Liver (tissue), 9 donors: ENCODE measurements around the gene SAMD4A. TPM values are rescaled to one million over a fixed set of nuclear protein-coding genes. Genes with fewer than 3 reads are reported as not detected.

Source experiments
- DNase-seq: peaks from one replicate; pipeline ENCODE4 v3.0.0-alpha.2; 2017; ENCODE audit warnings: low spot score
- H3K27ac ChIP-seq, 2 donors: one replicate each; pipeline ENCODE4 v1.7.0; 2013; ENCODE audit warnings: inconsistent platforms in 2 of 2, low read length in 2 of 2, control low read depth in 1 of 2, low read depth in 1 of 2, mild to moderate bottlenecking in 1 of 2
- H3K27me3 ChIP-seq, 4 donors: one replicate each; pipeline versions ENCODE4 v1.6.1 to v1.7.0; 2013; ENCODE audit warnings: low read length in 3 of 4, inconsistent platforms in 1 of 4, mild to moderate bottlenecking in 1 of 4, moderate library complexity in 1 of 4; ENCODE audit not compliant: control insufficient read depth in 4 of 4, insufficient read depth in 4 of 4
- H3K36me3 ChIP-seq, 4 donors: one replicate each; pipeline versions ENCODE4 v1.6.1 to v1.7.0; 2013; ENCODE audit warnings: low read length in 3 of 4, mild to moderate bottlenecking in 3 of 4, low read depth in 1 of 4, moderate library complexity in 1 of 4; ENCODE audit not compliant: control insufficient read depth in 4 of 4, insufficient read depth in 3 of 4
- H3K4me1 ChIP-seq, 4 donors: one replicate each; pipeline versions ENCODE4 v1.6.1 to v1.7.0; 2013; ENCODE audit warnings: low read length in 3 of 4, mild to moderate bottlenecking in 3 of 4, moderate library complexity in 1 of 4; ENCODE audit not compliant: control insufficient read depth in 4 of 4, insufficient read depth in 4 of 4
- H3K4me3 ChIP-seq, 3 donors: one replicate each; pipeline versions ENCODE4 v1.6.1 to v1.7.0; 2013; ENCODE audit warnings: low read length in 3 of 3, control low read depth in 1 of 3, low read depth in 1 of 3, mild to moderate bottlenecking in 1 of 3
- H3K9ac ChIP-seq, 2 donors: one replicate each; pipeline ENCODE4 v1.7.0; 2013; ENCODE audit warnings: low read length in 2 of 2, mild to moderate bottlenecking in 2 of 2, moderate library complexity in 2 of 2, control low read depth in 1 of 2, low read depth in 1 of 2
- H3K9me3 ChIP-seq, 4 donors: one replicate each; pipeline versions ENCODE4 v1.6.1 to v1.7.0; 2013; ENCODE audit warnings: low read length in 3 of 4; ENCODE audit not compliant: control insufficient read depth in 4 of 4
- EGR1 ChIP-seq, 2 donors: IDR thresholded peaks; 2 replicates each; pipeline ENCODE4 v1.6.1; 2016 to 2018; ENCODE audit warnings: antibody characterized with exemption in 2 of 2, low read depth in 2 of 2
- FOXA1 ChIP-seq: IDR thresholded peaks from 2 replicates; pipeline ENCODE4 v1.6.1; 2016; ENCODE audit warnings: antibody characterized with exemption
- FOXA2 ChIP-seq: IDR thresholded peaks from 2 replicates; pipeline ENCODE4 v1.6.1; 2016; ENCODE audit warnings: antibody characterized with exemption
- GABPA ChIP-seq, 2 donors: IDR thresholded peaks in 1 of 2; conservative IDR thresholded peaks in 1 of 2; 2 replicates each; pipeline ENCODE4 v1.6.1; 2016; ENCODE audit warnings: antibody characterized with exemption in 2 of 2, mild to moderate bottlenecking in 1 of 2, moderate library complexity in 1 of 2
- HNF4A ChIP-seq, 2 donors: conservative IDR thresholded peaks; 2 replicates each; pipeline ENCODE4 v1.6.1; 2016; ENCODE audit warnings: antibody characterized with exemption in 2 of 2, mild to moderate bottlenecking in 2 of 2
- HNF4G ChIP-seq: IDR thresholded peaks from 2 replicates; pipeline ENCODE4 v1.6.1; 2016; ENCODE audit warnings: antibody characterized with exemption
- JUND ChIP-seq, 2 donors: IDR thresholded peaks; 2 replicates each; pipeline ENCODE4 v1.6.1; 2016; ENCODE audit warnings: antibody characterized with exemption in 2 of 2
- NR2F2 ChIP-seq: IDR thresholded peaks from 2 replicates; pipeline ENCODE4 v1.6.1; 2016; ENCODE audit warnings: antibody characterized with exemption
- RAD21 ChIP-seq, 2 donors: IDR thresholded peaks; 2 replicates each; pipeline ENCODE4 v1.6.1; 2016; ENCODE audit warnings: antibody characterized with exemption in 2 of 2, mild to moderate bottlenecking in 2 of 2
- RXRA ChIP-seq, 2 donors: IDR thresholded peaks; 2 replicates each; pipeline ENCODE4 v1.6.1; 2017 to 2018; ENCODE audit warnings: antibody characterized with exemption in 2 of 2, mild to moderate bottlenecking in 1 of 2
- SP1 ChIP-seq: IDR thresholded peaks from 2 replicates; pipeline ENCODE4 v1.6.1; 2018; ENCODE audit warnings: antibody characterized with exemption, mild to moderate bottlenecking
- TAF1 ChIP-seq: conservative IDR thresholded peaks from 2 replicates; pipeline ENCODE4 v1.6.1; 2016; ENCODE audit warnings: antibody characterized with exemption, mild to moderate bottlenecking
- YY1 ChIP-seq: IDR thresholded peaks from 2 replicates; pipeline ENCODE4 v1.6.1; 2016; ENCODE audit warnings: antibody characterized with exemption, mild to moderate bottlenecking
- WGBS: extraction: QIAGEN DNeasy Blood & Tissue Kit; methylation state at CpG from one replicate; pipeline ENCODE4 v1.1.7; 2013; 5-methylcytosine and 5-hydroxymethylcytosine counted together
- polyA plus RNA-seq, 2 donors: library from polyadenylated mRNA; stranded (reverse) in 1 of 2; unstranded in 1 of 2; fragments of 200-250 nt in 1 of 2; fragments of >200 nt in 1 of 2; fragmentation: Nextera tagmentation in 1 of 2; extraction: Ambion mirVana in 1 of 2; gene quantifications; one replicate each; pipeline versions ENCODE4 v1.2.1 to v1.2.3, GENCODE V29; 2013 to 2015
- total RNA-seq, 2 donors: library from RNA; depleted of rRNA; stranded (reverse); fragments of >200 nt; gene quantifications; one replicate each; pipeline ENCODE4 v1.2.3, GENCODE V29; 2014
- TF ChIP-seq, protein P1 (sequence below): fragments of 150-350 bp; IDR thresholded peaks from 2 replicates; pipeline ENCODE4 v1.5.1; 2017; ENCODE audit warnings: improper control_type of control experiment, low read depth, low read length; ENCODE audit not compliant: missing input control
- TF ChIP-seq, protein P2 (sequence below): IDR thresholded peaks from 2 replicates; pipeline ENCODE4 v1.6.1; 2016; ENCODE audit warnings: antibody characterized with exemption
- TF ChIP-seq, protein P3 (sequence below): IDR thresholded peaks from 2 replicates; pipeline ENCODE4 v1.6.1; 2016; ENCODE audit warnings: antibody characterized with exemption, mild to moderate bottlenecking
- TF ChIP-seq, protein P4 (sequence below): IDR thresholded peaks from 2 replicates; pipeline ENCODE4 v1.6.1; 2016; ENCODE audit warnings: antibody characterized with exemption
- TF ChIP-seq, protein P5 (sequence below): IDR thresholded peaks from 2 replicates; pipeline ENCODE4 v1.6.1; 2016; ENCODE audit warnings: antibody characterized with exemption
- donor health status: healthy.
- donor health status: healthy.
- donor health status: healthy.
- donor health status: healthy.
- donor health status: healthy.

SAMD4A gene
- total and polyA plus RNA-seq, 4 donors = 4.3 to 17.8 (median 8.1) TPM

DNA sequence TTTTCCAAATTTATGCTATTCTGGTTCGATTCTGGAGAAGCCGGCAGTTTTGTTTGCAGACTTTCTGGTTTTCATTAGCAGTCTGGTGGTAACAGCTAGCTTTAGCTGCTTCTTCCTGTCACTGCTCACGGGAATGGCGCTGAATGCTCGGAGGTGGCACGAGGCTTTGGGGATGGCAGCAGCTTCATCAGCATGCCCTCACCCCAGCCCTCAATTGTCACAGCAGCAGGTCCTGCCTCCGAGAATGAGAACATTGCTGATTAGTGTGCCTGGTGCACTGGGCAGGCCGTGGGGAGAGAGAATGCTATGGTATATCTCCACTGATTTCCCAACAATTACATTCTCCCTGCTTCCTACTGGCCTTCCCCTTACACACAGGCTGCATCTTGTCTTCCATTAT, 73.6 kb downstream of the SAMD4A start:
- no peak overlapping the region for H3K27ac ChIP-seq
- H3K4me1 ChIP-seq = no peaks in the 10 kb centered on the region
- 88% methylated on average over 8 of the region's 8 CpGs for WGBS
- DNase-seq = no peak
- no peak overlapping the region for H3K9ac ChIP-seq
- H3K27me3 ChIP-seq = no peaks in the 10 kb centered on the region
- no peaks in the 10 kb centered on the region for H3K36me3 ChIP-seq
- no peak overlapping the region for H3K4me3 ChIP-seq
- no peak for TF ChIP-seq EGR1 (IDR thresholded peaks at IDR 0.05; ENCODE audit: low read depth in 2 of 2)
- TF ChIP-seq YY1 = no peak
- TF ChIP-seq, protein P1, sequence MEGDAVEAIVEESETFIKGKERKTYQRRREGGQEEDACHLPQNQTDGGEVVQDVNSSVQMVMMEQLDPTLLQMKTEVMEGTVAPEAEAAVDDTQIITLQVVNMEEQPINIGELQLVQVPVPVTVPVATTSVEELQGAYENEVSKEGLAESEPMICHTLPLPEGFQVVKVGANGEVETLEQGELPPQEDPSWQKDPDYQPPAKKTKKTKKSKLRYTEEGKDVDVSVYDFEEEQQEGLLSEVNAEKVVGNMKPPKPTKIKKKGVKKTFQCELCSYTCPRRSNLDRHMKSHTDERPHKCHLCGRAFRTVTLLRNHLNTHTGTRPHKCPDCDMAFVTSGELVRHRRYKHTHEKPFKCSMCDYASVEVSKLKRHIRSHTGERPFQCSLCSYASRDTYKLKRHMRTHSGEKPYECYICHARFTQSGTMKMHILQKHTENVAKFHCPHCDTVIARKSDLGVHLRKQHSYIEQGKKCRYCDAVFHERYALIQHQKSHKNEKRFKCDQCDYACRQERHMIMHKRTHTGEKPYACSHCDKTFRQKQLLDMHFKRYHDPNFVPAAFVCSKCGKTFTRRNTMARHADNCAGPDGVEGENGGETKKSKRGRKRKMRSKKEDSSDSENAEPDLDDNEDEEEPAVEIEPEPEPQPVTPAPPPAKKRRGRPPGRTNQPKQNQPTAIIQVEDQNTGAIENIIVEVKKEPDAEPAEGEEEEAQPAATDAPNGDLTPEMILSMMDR = no peak
- TF ChIP-seq FOXA1 = no peak
- no peak for TF ChIP-seq HNF4G
- TF ChIP-seq, protein P2, sequence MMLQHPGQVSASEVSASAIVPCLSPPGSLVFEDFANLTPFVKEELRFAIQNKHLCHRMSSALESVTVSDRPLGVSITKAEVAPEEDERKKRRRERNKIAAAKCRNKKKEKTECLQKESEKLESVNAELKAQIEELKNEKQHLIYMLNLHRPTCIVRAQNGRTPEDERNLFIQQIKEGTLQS = no peak
- TF ChIP-seq SP1 = no peak
- no peak for TF ChIP-seq NR2F2
- TF ChIP-seq, protein P3, sequence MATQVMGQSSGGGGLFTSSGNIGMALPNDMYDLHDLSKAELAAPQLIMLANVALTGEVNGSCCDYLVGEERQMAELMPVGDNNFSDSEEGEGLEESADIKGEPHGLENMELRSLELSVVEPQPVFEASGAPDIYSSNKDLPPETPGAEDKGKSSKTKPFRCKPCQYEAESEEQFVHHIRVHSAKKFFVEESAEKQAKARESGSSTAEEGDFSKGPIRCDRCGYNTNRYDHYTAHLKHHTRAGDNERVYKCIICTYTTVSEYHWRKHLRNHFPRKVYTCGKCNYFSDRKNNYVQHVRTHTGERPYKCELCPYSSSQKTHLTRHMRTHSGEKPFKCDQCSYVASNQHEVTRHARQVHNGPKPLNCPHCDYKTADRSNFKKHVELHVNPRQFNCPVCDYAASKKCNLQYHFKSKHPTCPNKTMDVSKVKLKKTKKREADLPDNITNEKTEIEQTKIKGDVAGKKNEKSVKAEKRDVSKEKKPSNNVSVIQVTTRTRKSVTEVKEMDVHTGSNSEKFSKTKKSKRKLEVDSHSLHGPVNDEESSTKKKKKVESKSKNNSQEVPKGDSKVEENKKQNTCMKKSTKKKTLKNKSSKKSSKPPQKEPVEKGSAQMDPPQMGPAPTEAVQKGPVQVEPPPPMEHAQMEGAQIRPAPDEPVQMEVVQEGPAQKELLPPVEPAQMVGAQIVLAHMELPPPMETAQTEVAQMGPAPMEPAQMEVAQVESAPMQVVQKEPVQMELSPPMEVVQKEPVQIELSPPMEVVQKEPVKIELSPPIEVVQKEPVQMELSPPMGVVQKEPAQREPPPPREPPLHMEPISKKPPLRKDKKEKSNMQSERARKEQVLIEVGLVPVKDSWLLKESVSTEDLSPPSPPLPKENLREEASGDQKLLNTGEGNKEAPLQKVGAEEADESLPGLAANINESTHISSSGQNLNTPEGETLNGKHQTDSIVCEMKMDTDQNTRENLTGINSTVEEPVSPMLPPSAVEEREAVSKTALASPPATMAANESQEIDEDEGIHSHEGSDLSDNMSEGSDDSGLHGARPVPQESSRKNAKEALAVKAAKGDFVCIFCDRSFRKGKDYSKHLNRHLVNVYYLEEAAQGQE = no peak
- TF ChIP-seq RAD21 (IDR thresholded peaks at IDR 0.05) = no peak
- TF ChIP-seq, protein P4, sequence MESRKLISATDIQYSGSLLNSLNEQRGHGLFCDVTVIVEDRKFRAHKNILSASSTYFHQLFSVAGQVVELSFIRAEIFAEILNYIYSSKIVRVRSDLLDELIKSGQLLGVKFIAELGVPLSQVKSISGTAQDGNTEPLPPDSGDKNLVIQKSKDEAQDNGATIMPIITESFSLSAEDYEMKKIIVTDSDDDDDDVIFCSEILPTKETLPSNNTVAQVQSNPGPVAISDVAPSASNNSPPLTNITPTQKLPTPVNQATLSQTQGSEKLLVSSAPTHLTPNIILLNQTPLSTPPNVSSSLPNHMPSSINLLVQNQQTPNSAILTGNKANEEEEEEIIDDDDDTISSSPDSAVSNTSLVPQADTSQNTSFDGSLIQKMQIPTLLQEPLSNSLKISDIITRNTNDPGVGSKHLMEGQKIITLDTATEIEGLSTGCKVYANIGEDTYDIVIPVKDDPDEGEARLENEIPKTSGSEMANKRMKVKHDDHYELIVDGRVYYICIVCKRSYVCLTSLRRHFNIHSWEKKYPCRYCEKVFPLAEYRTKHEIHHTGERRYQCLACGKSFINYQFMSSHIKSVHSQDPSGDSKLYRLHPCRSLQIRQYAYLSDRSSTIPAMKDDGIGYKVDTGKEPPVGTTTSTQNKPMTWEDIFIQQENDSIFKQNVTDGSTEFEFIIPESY = no peak
- no peak for TF ChIP-seq TAF1
- no peak for TF ChIP-seq JUND (IDR thresholded peaks at IDR 0.05)
- TF ChIP-seq, protein P5, sequence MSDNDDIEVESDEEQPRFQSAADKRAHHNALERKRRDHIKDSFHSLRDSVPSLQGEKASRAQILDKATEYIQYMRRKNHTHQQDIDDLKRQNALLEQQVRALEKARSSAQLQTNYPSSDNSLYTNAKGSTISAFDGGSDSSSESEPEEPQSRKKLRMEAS = no peak
- no peak for TF ChIP-seq RXRA (IDR thresholded peaks at IDR 0.05)
- TF ChIP-seq GABPA (IDR thresholded peaks at IDR 0.05 in 1 of 2, conservative IDR thresholded peaks at IDR 0.05 in 1 of 2) = no peak
- TF ChIP-seq HNF4A (conservative IDR thresholded peaks at IDR 0.05) = no peak
- TF ChIP-seq FOXA2 = no peak
- H3K9me3 ChIP-seq = no peaks in the 10 kb centered on the region
